Right lung (tissue), 5 donors: ENCODE data around the gene SNUPN. TPM values are rescaled to one million over a fixed set of nuclear protein-coding genes. Genes with fewer than 3 reads are reported as not detected.

Experiments
- polyA plus RNA-seq, 5 donors: library from polyadenylated mRNA; unstranded; fragments of 120-200 nt; gene quantifications; one replicate each; pipeline versions ENCODE4 v1.2.1 to v1.2.3, GENCODE V29; 2013; ENCODE audit warnings: inconsistent platforms in 1 of 5, low replicate concordance in 1 of 5; ENCODE audit not compliant: insufficient read length in 5 of 5, insufficient read depth in 1 of 5

The SNUPN gene
- polyA plus RNA-seq, 5 donors = 26.8 to 32.1 (median 30.0) TPM

Other genes starting within 250 kb of the SNUPN start
- gene SIN3A, start 174.0 kb downstream of the SNUPN start, polyA plus RNA-seq = 10 to 100 TPM; 50.0 to 63.7 (median 60.6) TPM
- 10 to 100 TPM; 42.9 to 46.4 (median 46.1) TPM for gene PTPN9, start 46.4 kb downstream of the SNUPN start, polyA plus RNA-seq
- gene IMP3, start 14.5 kb upstream of the SNUPN start, polyA plus RNA-seq = 10 to 100 TPM; 39.7 to 54.6 (median 43.0) TPM
- gene SNX33, start 22.2 kb upstream of the SNUPN start, polyA plus RNA-seq = 10 to 100 TPM; 19.2 to 25.1 (median 21.9) TPM
- 10 to 100 TPM; 12.0 to 38.6 (median 22.6) TPM for gene CSPG4, start 87.1 kb upstream of the SNUPN start, polyA plus RNA-seq
- 10 to 100 TPM; 45.8 to 71.3 (median 62.6) TPM for gene UBE2Q2, start 217.7 kb upstream of the SNUPN start, polyA plus RNA-seq